Frontal cortex (tissue), 4 donors: ENCODE results near the gene NID1. TPM values are rescaled to one million over a fixed set of nuclear protein-coding genes. Genes with fewer than 3 reads are reported as not detected.
"Not testable (repeated sequence)": the region's sequence is repeated elsewhere in the genome, so short reads cannot be mapped to it uniquely, and the experiment has no call there.

ENCODE experiments used
- DNase-seq, 2 donors: peaks; one replicate each; pipeline ENCODE4 v3.0.0; 2012; ENCODE audit warnings: low spot score in 2 of 2
- FAIRE-seq: peaks from 2 replicates; lab custom pipeline; 2012; peaks lifted over from hg19 to GRCh38; lab: Jason Lieb, UNC
- total RNA-seq: library from RNA; depleted of rRNA; stranded (reverse); fragments of >200 nt; gene quantifications from one replicate; pipeline ENCODE4 v1.2.3, GENCODE V29; 2014
- donor health status: control.
- donor health status: control.
- donor health status: control.

The NID1 gene
- total RNA-seq = 11.0 TPM

DNA sequence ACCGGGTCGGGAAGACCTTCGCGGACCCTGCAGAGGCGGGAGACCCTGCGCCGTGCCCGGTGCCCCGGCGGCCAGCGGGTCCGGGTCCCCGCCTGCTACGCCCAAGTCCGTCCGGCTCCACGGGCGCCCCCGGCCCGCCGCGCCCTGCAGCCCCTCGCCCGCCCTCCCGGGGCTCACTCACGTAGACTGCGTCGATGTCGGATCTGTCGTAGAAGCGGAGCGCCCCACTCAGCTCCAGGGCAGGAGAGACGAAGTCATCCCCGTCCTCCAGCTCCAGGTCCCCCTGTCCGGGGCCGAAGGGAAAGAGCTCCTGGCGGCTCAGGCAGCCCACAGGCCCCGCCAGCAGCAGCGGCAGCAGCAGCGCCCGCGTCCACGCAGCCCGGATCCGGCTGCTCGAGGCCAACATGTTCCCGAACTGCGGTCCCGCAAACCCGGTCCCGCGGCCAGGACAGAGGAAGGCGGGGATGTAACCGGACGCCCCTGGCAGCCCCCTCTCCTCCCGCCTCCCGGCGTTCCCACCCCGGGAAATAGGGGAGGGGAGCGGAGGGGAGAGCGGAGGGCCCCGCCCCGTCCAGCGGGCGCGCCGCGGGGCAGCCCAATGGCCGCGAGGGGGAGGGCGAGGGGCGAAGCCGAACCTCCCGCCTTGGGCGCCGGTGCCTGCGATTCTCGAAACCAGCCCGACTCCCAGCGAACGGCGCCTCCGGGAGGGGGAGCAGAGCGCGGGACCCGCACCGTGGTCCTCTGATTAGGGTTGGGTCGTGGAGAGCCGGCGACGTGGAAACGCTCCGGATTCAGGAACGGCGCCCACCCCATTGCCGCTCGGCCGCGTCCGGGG is at the start of gene NID1:
NID1 (minus strand) TSS at position 417 of the 835 bp plus-strand sequence; CDS start at position 406, 11 bp downstream.
- DNase-seq (peak; percentile 72 to 81), FAIRE-seq (no peak)

DNA sequence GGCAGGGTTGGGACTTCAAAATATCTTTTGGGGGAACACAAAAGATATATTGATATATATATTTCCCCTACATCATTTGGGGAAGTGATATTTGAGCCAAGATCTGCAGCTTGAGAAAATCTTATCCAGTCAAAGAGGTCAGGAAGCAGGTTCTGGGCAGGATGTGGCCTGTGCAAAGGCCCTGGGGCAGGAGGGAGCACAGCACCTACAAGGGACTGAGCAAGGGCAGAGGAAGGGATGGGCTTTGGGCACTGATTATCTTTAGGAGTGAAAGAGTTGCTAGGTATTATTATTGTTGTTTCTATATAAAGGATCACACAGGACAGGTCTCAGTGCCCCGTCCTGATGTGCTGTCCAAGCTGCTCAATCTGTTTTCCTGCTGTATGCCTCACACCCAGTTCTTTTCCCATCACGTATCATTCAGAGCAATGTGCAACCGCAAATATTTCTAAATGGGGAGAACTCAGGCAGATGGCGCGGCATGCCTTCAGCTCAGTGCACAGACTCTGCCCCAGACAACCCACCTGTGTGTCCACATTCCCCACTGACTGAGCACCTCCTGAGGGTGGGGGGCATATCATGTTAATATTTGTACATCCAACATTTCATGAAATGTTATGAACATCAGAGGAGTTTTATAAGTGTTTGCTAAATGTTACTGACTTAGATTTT is 49.3 kb upstream of the NID1 start:
- no peak for DNase-seq
- FAIRE-seq = no peak

DNA sequence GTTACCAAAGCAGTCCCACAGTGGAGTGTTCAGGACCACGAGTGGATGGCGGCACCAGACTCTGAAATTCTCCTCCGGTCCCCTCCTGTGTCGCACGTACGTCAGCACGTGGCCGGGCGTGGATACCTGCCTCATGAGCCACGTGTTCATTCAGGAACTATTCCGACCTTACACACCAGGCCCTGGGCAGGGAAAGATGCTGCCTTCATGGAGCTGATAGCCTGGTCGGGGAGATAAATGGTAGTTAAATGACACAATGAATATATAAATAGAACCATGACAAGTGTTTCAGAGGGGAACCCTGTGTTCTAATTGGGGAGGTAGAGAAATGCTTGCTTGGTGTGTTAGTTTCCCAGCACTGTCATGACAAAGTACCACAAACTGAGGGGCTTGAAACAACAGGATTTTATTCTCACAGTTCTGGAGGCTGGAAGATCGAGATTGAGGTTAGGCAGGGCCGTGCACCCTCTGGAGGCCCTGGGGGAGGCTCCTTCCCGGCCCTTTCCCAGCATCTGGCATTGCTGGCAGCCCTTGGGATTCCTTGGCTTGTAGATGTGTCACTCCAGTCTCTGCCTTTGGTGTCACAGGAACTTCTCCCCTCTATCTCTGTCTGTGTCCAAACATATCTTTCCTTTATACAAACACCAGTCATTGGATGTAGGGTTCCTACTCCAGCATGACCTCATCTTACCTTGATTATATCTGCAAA is 48.6 kb upstream of the NID1 start:
- FAIRE-seq = no peak

DNA sequence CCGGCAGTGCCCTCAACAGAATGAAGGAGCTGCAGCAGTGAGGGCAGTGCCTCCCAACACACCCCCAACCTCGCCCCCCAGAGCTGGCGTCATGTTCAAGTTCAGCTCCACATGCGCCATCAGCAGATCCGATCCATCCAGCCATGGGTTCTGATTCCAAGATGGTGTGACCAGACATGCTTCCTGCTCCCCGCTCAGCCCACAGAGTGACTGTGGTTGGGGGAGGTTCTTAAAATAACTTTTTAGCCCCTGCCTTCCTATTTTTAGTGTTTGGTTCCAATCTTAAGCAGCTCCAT is 47.4 kb upstream of the NID1 start:
- DNase-seq (no peak), FAIRE-seq (no peak)

More for the DNA sequence above, 48.6 kb upstream of the NID1 start:
- DNase-seq = no peak

DNA sequence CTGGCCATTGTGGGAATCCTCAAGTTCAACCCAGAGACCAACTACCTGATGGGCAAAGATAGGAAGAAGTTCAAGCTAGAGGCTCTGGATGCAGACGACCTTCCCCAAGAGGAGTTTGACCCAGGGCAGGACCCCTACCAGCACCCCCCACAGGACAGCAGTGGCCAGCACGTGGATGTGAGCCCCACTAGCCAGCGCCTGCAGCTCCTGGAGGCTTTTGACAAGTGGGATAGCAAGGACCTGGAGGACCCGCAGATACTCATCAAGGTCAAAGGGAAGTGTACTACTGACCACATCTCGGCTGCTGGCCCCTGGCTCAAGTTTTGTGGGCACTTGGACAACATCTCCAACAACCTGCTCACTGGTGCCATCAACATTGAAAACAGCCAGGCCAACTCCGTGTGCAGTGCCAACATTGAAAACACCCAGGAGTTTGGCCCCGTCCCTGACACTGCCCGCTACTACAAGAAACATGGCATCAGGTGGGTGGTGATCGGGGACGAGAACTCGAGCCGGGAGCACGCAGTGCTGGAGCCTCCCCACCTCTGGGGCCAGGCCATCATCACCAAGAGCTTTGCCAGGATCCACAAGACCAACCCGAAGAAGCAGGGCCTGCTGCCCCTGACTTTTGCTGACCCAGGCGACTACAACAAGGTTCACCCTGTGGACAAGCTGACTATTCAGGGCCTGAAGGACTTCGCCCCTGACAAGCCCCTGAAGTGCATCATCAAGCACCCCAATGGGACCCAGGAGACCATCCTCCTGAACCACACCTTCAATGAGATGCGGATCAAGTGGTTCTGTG is 46.8 kb upstream of the NID1 start:
- FAIRE-seq = no peak

DNA sequence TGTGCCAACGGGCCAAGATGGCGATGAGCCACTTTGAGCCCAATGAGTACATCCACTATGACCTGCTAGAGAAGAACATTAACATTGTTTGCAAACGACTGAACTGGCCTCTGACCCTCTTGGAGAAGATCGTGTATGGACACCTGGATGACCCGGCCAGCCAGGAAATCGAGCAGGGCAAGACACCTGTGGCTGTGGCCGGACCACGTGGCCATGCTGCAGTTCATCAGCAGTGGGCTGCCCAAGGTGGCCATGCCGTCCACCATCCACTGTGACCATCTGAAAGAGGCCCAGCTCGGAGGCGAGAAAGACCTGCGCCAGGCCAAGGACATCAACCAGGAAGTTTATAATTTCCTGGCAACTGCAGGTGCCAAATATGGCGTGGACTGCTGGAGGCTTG is 45.2 kb upstream of the NID1 start:
- FAIRE-seq (no peak), DNase-seq (no peak)

More for the DNA sequence above, 46.8 kb upstream of the NID1 start:
- no peak for DNase-seq

- FAIRE-seq (no peak), DNase-seq (no peak)
These were observed 43.2 kb upstream of the NID1 start for GRCh38 chr1:236108027-236108648.

DNA sequence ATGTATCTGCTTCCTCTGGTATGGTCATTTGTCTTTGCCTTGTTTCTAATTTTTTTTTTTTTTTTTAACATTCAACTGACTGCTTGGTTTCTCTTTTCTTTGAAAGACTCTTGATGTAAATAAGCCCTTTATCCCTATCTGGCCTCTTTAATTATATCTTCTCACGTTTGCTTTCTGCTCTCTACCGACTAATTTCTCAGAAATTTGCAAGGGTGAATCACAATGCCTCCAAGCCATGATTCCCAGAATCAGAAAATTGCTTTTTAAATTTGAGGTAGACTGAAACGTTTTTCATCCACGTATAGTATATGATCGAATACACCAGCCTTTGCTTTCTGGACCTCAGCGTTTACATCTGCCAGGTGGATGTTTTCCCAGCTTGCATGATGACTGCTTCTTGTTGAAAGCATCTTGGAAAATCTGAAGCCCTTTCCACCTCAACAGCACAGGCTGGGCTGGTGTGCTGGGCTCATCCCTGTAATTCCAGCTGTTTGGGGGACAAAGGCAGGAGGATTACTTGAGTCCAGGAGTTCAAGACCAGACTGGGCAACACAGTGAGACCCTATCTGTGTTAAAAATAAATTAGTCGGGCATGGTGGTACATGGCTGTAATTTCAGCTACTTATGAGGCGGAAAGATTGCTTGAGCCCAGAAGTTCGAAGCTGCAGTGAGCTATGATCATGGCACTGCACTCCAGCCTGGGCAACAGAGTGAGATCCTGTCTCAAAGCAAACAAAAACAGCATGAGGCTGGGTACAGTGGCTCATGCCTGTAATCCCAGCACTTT is 42.4 kb upstream of the NID1 start:
- no peak for FAIRE-seq
- DNase-seq = no peak

DNA sequence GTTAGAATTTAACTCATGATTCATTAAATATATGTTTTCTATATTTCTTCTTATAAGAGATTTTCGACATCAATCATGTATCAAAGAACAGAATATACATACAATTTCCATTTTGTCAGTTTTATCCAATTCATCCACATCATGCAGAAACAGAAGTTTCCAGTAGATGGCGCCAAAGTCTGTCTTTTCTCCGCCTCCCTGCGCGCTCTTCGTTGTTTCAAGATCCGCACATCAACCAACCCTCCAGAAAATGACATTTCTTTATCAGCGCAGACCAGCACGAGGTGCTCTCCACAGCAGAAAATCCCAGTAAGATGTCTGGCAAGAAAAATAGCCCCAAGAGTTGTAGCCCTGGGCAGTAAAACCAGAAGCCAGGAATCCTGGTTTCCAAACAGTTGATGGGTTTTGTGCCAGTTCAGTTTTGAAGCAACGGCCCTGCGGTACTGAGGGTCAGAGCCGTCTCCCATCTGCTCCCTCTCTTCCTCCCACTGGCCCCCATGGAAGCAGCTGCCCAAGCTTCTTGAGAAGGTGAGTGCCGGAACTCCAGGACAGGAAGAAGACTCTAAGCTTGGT is 38.8 kb upstream of the NID1 start:
- peak; percentile 77 for FAIRE-seq

DNA sequence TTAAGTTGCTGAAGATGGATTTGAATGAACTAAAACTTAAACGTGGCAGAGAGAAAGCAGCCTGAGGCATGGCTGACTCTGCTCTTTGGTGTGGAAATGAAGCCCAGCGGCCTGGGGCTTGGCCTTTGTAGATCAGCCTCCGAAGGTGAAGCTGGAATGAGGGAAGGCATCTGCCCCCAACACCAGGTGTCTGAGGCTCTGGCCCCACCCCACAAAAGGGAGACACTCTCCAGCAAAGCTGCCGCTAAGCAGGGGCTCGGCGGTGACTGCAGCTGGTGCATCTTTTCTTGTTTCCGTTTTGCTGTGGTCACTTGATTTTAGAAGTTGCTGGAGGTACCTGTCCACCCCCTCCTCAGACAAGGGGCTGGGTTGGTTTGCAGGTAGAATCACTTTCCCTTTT is 38.2 kb upstream of the NID1 start:
- DNase-seq (no peak), FAIRE-seq (no peak)

More for the DNA sequence above, 38.8 kb upstream of the NID1 start:
- peak; percentile 70 to 85 for DNase-seq

DNA sequence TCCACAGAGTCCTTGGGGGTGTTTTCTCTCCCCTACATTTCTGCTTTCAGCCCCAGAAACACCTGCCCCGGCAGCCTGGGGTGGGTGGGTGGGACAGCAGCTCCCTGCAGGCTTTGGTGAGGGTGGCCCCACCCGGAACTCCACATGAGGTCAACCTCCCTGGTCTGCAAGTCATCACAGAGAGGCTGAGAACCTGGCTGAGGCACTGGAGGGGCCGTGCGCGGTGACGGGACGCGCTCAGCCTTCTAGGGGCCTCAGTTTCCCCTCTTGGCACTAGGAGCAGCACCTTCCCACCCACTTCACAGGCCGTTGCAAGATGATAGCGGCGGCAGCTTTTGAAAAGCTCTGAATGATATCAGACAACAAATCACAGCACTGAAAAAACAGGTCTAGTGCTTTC is 37.7 kb upstream of the NID1 start:
- FAIRE-seq = no peak
- no peak for DNase-seq

GRCh38 chr1:236101233-236102200 is 36.6 kb upstream of the NID1 start:
- no peak for DNase-seq
- no peak for FAIRE-seq

DNA sequence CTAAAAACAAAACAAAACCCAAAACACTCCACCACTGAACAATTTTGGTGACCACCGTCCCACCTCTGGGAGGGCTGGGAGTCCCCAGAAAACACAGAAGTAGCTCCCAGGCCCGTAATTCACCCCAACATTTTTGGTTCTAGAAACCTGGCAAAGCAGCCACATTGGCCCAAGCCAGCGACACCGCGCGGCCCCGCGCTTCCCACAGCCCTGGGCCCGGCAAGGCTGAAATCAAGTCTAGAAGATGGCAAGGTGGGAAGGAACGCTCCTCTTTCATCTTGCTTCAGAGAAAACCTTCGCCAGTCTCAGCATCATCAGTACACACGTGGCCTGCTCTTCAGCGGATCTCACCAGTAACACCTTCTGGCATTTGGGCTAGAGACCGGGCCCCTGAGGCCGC is 35.9 kb upstream of the NID1 start:
- FAIRE-seq (no peak), DNase-seq (no peak)

DNA sequence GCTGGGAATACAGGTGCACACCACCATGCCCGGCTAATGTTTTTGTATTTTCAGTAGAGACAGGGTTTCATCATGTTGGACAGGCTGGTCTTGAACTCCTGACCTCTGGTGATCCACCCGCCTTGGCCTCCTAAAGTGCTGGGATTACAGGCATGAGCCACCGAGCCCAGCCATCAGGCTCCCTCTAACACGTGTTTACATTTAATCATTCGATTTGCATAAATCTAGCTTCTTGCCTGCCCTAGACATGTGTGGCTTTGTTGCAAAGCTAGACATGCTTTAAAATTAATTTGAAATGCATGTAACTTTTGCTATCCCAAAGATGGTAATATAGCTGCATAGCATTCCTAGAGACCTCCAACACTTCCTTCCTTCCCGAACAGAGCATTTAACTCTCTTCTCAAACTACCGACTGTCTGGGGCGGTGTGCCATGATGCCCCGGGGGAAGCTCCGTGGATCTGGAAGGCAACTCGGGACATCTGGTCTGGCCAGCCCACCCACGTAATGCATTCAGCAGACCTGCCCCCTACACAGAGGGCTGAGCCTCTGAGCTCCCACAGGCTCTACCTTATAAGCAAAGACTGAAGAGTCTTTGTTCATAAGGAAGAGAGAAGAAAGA is 34.6 kb upstream of the NID1 start:
- FAIRE-seq (no peak), DNase-seq (no peak)

DNA sequence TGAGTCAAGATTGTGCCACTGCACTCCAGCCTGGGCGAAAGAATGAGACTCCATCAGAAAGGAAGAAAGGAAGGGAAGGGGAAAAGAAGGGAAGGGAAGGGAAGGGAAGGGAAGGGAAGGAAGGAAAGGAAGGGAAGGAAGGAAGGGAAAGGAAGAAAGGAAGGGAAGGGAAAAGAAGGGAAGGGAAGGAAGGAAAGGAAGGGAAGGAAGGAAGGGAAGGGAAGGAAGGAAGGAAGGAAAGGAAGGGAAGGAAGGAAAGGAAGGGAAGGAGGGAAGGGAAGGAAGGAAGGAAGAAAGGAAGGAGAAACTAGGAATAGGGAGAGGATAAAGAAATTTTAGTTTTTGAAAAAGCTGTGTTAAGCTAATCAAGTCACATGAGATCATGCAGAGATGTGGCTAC is 33.4 kb upstream of the NID1 start:
- no peak for DNase-seq

DNA sequence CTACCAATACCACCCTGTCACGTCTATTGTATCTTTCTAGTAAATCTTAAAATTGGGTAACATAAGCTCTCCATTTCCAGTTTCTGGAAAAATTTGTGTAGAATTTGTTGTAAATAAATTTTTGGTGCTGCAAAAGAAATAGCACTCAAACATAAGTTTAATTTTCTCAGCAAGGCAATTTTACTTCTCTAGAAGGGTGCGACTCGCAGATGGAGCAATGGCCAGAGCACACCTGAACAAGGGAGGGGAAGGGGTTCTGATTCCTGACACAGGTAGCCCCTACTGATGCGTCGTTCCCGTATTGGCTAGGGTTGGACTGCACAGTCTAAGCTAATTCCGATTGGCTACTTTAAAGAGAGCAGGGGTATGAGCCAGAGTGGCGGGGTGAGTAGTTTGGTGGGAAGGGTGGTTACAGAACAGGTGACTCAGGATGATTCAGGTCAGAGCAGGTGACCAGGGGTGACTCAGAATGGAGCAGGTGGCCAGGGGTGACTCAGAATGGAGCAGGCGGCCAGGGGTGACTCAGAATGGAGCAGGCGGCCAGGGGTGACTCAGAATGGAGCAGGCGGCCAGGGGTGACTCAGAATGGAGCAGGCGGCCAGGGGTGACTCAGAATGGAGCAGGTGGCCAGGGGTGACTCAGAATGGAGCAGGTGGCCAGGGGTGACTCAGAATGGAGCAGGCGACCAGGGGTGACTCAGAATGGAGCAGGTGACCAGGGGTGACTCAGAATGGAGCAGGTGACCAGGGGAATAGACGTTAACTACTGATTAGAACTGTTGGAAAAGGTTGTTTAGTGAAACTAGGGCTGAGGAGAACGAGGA is 32.0 kb upstream of the NID1 start:
- not testable (repeated sequence) for FAIRE-seq, DNase-seq

More for the DNA sequence above, 33.4 kb upstream of the NID1 start:
- FAIRE-seq = no peak
